ENCODE data around the gene KLK15. TPM values are rescaled to one million over a fixed set of nuclear protein-coding genes. Genes with fewer than 3 reads are reported as not detected.
"Not testable (repeated sequence)": the region's sequence is repeated elsewhere in the genome, so short reads cannot be mapped to it uniquely, and the experiment has no call there.

The KLK15 gene
- total RNA-seq, 1 donor from 2014 or later, result not detected

DNA sequence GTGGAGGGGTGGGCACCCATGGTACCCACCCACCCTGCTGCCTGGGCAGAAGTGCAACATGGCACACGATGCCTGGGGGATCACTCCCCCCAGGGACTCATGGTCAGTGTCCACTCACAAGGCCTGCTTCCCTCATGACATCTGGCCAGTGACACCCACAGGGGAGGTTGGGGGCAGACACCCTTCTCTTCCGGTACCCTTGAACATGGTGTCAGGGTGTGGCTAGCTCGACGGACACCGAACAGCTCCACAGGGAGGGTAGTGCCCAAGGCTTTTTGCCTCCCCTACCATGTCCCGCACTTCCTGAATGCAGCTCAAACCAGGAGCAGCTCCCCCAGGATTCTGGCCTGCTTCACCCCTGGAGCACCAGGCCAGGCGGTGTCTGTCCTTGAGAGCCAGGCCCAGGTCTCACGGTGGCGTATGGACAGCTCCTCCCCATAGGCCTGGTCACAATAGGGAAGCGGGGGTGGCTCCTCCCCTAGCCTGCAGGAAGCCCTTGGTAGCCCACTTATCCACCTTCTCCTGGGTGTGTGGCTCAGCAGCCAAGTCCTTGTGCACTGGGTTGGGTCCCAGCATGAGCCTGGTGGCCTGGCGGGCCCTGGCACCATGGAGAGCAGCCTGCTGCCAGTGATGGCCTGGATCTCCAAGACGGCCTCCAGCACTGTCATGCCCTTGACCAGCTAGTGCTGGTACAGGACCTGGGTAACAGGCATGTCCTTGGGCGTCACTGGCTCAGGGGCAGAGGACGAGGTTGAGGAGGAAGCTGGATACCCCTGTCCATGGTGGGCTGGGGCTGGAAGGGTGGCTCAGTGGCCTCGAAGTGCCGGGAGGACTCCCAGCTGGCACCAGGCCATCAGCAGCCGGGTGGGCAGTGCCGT lies 35.4 kb downstream of the KLK15 start:
- no peak for DNase-seq (ENCODE audit: extremely low read depth, low read depth, low spot score)

DNA sequence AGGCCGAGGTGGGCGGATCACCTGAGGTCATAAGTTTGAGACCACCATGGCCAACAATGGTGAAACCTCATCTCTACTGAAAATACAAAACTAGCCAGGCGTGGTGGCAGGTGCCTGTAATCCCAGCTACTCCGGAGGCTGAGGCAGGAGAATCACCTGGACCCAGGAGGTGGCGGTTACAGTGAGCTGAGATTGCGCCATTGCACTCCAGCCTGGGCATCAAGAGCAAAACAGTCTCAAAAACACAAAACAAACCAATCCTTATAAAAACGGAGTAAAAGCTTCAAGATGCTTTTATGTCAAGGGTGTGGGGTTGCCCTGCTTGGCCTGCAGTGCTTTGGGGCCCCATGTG lies 36.0 kb downstream of the KLK15 start:
- DNase-seq (ENCODE audit: extremely low read depth, low read depth, low spot score), result no peak

DNA sequence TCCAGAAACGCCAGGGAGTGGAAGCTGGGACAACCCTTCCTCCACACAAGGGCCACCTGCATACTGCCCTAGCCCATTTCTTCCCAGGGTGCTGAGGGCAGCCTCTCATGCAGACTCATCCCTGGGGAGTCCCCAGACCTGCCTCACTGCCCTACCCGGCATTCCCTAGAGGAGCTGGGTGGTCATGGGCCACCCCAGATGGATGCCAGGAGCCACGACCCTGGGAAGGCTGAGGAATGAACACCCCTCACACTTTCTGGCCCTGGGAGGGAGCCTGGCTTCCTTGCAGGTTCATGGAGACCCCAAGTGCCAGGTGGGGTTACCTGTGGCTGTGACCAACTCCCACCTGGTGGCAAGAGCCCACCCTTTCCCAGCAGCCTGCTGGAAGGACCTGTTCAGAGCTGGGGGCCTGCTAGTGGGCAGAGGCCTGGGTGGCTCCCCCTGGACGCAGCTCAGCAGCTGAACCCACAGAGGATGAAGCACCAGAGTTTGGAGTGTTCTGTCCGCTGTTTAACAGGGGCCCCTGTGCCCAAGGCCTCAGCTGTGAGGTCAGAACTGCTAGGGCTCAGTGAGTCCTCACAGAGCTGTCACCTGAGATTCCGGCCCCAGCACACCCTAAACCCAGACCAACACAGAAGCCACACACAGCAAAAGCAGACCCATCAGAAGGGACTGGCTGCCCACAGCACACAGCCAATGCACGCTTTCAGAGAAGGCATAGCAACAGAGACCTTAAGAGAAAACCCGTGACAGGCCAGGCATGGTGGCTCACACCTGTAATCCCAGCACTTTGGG lies 36.5 kb downstream of the KLK15 start:
- no peak for DNase-seq (ENCODE audit: extremely low read depth, low read depth, low spot score)

DNA sequence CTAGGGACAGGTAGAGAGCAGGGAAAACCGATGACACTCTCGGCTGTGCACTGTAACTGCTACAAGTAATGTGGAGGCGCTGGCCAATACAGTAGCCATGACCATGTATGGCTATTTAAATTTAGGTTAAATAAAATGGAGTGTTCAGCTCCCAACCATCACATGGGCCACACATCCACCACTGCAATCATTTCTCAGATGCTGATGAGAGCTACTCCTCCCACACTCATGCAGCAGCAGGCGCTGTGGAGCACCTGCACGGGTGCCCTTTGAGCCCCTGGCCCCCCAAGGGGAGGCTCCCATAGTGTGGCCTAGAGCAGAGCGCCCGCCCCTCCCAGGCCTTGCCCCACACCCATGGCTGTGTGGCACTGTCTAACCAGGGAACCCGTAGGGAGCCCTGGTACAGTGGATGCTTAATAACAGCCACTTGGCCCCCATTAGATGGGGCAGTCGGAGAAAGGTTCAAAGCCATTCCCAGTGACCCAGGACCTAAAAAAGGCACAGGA lies 37.2 kb downstream of the KLK15 start:
- no peak for DNase-seq (ENCODE audit: extremely low read depth, low read depth, low spot score)

DNA sequence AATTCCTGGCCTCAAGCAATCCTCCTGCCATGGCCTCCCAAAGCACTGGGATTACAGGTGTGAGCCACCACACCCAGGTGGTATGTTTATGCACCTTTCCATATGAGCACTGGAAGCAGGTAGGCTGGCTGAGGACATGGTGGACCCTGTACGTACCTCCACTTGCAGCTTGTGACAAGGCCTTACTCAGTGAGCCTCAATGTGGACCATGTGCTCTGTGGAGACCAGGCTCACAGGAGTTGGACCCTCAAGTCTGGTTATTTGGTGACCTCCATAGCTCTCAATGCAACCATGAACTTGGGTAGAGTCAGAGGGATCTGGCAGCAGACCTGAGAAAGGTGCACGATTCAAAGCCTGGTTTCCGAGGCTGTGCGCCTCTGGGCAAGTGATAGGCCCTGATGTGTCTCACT lies 37.7 kb downstream of the KLK15 start:
- no peak for DNase-seq (ENCODE audit: extremely low read depth, low read depth, low spot score)

DNA sequence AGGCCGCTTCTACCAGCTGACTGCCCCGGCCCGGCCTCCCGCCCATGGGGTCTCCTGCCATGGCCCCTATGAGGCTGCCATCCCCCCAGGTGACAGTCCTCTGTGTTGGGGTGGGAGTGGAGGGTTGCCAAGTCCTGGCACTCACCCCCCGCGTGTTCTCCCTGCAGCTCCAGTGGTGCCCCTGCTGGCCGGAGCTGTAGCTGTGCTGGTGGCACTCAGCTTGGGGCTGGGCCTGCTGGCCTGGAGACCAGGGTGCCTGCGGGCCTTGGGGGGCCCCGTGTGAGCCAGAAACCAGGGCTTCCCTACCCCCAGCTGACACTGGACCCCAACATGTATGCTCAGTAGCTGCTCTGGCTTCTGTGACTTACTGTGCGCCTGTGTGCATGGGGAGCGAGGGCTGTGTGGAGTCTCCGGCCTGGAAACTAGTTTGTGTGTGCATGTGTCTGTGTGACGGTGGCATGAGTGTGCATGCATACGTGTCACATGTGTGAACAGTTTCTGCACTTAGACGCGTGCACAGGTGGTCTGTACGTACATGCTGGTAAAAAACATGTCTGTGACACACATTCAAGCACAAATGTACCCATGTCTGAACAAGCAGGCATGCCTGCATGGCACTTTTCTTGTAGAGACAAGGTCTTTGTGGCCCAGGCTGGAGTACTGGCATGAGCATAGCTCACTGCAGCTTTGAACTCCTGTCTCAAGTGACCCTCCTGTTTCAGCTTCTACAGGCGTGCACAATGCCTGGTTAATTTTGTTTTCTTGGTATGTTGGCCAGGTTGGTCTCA lies 38.3 kb downstream of the KLK15 start:
- no peak for DNase-seq (ENCODE audit: extremely low read depth, low read depth, low spot score)

DNA sequence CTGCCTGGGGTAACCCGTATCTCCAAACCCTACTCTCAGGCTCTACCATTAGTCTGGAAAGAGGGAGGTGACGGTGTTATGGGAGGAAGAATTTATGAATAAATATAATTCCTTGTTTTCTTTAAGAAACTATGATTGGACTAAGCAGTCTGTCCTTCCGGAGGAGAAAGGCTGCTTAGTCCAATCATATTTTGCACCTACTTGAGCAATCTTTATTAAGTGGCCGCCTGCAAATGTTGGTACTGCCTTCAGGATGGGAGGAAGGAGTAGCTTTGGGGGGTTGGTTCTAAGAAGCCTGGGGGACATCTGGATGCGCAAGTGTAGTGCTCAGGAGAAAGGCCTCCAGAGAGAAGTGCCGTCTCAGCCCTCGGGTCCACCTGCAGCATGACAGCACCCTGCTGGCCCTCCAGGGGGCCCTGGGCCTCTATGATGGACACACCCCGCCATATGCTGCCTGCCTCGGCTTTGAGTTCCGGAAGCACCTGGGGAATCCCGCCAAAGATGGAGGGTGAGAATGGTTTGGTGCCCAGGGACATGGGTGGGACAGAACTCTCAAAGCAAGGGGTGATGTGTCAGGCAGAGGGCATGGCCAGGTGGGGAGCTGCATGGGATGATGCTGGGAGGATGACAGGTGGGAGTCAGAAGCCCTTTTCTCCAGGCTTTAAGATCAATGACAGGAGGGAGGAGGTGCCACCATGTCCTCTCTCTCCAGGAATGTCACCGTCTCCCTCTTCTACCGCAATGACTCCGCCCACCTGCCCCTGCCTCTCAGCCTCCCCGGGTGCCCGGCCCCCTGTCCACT lies 39.1 kb downstream of the KLK15 start:
- DNase-seq (ENCODE audit: extremely low read depth, low read depth, low spot score), result no peak

DNA sequence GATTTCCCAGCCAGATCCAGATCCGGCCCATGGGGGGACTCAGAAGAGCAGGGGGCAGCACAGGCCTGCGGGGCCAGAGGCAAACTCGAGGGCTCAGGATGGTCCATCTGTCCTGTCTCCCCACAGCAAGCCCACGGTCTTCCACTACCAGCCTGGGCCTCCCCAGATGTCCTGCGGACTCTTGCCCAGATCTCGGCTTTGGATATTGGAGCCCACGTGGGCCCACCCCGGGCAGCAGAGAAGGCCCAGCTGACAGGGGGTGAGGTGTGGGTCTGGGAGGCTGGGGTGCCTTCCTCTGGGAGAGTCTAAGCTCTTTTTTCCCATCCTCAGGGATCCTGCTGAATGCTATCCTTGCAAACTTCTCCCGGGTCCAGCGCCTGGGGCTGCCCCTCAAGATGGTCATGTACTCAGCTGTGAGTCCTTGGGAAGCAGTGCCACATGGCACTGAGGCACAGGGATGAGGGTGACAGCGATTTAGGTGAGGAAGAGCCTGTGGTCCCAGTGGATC lies 39.8 kb downstream of the KLK15 start:
- DNase-seq (ENCODE audit: extremely low read depth, low read depth, low spot score), result no peak

DNA sequence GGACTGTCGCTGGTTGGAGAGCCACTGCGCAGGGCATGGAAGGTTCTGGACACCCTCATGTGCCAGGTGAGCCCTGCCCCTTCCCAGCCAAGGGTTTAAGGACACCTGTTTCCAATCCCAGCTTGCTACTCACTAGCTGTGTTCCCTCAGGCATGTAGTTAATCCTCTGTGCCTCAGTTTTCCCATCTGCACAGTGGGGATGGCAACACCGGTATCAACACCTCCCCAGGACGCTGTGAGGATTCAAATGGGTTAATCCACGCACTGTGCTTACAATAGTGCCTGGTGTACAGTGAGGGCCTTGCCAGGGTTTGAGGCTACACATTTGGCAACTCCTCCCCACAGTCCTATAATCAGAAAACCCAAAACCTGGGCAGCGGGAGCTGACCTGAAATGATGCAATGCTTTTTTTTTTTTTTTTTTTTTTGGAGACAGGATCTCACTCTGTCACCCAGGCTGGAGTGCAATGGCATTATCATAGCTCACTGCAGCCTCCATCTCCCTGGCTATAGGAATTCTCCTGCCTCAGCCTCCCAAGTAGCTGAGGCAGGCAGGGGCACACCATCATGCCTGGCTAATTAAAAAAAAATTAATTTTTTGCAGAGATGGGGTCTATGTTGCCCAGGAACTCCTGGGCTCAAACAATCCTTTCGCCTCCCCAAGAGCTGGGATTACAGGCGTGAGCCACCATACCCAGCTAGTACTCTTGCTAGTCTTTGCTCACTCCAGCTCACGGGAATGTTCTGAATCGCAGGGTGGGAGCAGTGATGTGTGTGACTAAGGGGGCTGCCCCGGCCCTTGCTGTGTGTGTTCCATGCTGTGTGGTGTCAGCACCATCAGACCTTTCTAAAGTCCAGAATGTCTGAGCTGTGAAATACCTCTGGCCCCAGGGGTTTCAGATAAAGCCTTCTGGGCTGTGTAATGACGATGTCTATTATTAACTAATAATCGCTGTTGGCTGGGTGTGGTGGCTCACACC lies 40.8 kb downstream of the KLK15 start:
- DNase-seq (ENCODE audit: extremely low read depth, low read depth, low spot score), result no peak

DNA sequence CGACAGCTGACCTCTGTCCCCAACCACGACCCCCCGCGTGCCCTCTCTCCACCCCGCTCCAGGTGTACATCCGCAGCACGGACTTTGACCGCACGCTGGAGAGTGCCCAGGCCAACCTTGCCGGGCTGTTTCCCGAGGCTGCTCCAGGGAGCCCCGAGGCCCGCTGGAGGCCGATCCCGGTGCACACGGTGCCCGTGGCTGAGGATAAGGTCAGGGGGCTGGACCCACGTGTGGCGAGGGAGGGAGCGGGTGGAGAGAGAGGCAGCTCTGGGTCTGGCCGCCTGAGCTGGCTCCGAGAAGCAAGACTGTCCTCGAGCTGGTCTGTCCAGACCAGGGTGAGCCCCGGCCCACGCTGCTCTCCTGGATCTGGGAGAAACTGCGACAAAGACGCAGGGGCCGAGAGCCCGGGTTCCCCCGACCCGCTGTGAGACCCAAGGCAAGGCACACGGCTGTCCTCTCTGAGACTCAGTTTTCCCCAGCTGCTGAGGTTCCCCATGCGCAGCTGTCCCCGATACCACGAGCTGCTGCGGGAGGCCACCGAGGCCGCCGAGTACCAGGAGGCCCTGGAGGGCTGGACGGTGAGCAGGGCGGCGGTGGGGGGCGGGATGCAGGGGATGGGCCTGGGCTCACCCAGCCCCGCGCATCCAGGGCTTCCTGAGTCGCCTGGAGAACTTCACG lies 41.6 kb downstream of the KLK15 start:
- DNase-seq (ENCODE audit: extremely low read depth, low read depth, low spot score), result no peak

DNA sequence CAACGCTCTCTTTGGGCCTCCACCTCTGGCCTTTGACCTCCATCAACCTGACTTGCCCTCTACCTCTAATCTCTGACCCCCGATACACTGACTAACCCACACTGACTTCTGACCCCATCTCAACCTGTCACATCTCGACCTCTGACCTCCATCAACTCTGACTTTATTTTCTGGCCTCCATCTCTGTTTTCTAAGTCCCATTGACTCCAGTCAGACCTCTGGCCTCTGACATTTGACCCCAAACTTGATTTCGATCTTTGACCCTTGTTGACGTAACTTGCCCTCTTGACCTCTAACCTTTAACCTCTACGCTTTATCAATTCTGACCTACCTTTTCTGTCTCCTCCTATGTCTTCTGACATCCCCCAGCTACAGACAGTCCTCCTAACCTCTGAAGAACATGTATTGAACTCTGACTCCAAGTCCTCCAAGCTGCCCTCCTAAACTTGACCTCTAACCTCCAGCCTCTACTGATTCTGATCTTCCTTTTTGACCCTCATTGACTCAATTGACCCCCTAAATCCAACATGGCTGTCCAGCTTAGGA lies 42.4 kb downstream of the KLK15 start:
- DNase-seq (ENCODE audit: extremely low read depth, low read depth, low spot score), result no peak

DNA sequence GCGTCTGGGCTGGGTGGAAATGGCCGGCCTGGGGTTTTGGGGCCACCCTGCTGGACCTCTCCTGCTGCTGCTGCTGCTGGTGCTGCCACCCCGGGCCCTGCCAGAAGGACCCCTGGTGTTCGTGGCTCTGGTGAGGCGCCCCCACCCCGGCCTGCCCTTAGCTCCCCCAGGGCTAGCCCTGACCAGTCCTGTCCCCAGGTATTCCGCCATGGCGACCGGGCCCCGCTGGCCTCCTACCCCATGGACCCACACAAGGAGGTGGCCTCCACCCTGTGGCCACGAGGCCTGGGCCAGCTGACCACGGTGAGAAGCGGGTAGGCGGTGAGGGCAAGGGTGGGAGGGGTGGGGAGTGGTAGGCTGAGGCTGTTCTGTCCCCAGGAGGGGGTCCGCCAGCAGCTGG lies 43.0 kb downstream of the KLK15 start, which contains the start of gene ACP4:
ACP4 (plus strand) TSS at position 20 of the 400 bp plus-strand sequence; CDS start at position 20, 0 bp downstream.
- no peak for DNase-seq (ENCODE audit: extremely low read depth, low read depth, low spot score)

DNA sequence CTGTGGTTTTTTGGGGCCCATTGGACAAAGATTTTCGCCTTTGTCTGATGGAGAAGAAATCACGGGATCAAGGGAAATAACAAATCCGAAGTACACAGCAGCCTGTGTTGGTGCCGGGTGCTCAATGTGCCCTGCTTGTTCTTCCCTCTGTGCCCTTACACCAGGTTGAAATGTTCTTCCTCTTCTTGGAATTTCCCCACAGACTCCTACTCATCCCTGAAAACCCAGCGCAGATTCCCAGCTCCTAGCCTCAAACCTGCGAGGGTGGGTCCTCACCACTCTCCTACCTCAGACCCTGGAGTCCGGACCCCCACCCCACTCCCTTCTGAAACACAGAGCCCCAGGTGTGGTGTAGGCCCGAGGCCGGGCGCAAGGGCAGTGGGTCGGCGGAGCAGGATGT lies 48.0 kb downstream of the KLK15 start:
- DNase-seq (ENCODE audit: extremely low read depth, low read depth, low spot score), result no peak

DNA sequence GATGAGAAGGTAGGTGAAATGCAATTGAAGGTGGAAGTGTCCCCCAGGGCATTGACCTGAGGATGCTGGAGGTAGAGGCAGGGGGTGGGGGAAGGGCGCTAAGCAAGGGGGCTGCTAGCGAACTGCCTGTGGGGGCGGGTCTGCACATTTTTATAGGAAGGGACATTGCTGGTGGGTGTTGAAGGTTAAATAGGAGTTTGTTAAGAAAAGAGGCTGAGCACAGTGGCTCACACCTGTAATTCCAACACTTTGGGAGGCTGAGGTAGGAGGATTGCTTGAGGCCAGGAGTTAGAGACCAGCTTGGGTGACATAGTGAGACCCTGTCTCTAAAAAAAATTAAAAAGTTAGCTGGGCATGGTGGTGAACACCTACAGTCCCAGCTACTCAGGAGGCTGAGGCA lies 48.7 kb downstream of the KLK15 start:
- DNase-seq (ENCODE audit: extremely low read depth, low read depth, low spot score), result no peak

DNA sequence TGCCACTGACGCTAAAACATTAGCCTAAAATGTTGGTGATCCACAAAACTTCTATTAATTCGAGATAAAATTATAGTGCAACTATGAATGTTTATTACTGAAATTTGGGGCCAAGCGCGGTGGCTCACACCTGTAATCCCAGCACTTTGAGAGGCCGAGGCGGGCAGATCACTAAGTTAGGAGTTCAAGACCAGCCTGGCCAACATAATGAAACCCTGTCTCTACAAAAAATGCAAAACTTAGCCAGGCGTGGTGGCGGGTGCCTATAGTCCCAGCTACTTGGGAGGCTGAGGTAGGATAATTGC lies 49.6 kb downstream of the KLK15 start:
- DNase-seq (ENCODE audit: extremely low read depth, low read depth, low spot score), result not testable (repeated sequence)

DNA sequence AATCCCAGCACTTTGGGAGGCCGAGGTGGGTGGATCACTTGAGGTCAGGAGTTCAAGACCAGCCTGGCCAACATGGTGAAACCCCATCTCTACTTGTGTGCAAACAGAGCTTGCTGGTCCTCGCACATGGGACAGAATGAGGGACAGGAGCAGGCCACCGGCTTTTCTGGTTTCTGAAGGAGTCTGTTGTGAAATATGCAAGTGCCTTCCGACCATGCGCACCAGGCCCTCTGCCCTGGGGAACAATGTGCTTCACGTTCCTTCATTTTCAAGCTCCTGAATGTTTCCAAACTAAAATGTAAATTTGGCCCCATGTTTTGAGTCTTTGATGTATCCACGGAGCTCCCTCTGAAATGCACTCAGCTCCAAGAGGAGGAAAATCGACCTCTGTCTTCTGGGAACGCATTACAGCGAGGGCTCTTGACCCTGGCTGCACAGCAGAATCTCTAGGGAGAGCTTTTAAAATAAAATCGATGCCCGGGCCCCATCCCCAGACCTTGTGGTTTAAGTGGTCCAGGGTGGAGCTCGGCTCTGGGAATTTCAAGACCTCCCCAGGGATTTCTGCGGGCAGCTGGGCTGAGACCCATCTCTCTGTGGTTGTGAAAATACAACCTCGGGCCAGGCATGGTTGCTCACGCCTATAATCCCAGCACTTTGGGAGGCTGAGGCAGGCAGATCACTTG lies 52.5 kb downstream of the KLK15 start:
- no peak for DNase-seq (ENCODE audit: extremely low read depth, low read depth, low spot score)

Data from glomerular endothelial cell (primary cell).